IMR-90 (cell line): Measurements from ENCODE around the gene STPG4.

ENCODE experiments used
- BHLHE40 ChIP-seq: fragments of 150-350 bp; IDR thresholded peaks from 2 replicates; pipeline ENCODE4 v1.6.1; 2016; ENCODE audit warnings: mild to moderate bottlenecking, low read depth, low read length
- CEBPB ChIP-seq: IDR thresholded peaks from 2 replicates; pipeline ENCODE4 v1.6.1; 2012; ENCODE audit warnings: low read depth, low read length, improper control_type of control experiment
- CHD1 ChIP-seq: IDR thresholded peaks from 2 replicates; pipeline ENCODE4 v1.6.1; 2012; ENCODE audit warnings: low read depth, low read length, improper control_type of control experiment
- FOS ChIP-seq: fragments of 150-350 bp; IDR thresholded peaks from 2 replicates; pipeline ENCODE4 v1.6.1; 2016; ENCODE audit warnings: low read depth, low read length
- MAFK ChIP-seq: IDR thresholded peaks from 2 replicates; pipeline ENCODE4 v1.6.1; 2012; ENCODE audit warnings: low read depth, low read length, improper control_type of control experiment
- MAZ ChIP-seq: IDR thresholded peaks from 2 replicates; pipeline ENCODE4 v1.6.1; 2012; ENCODE audit warnings: low read depth, mild to moderate bottlenecking, low read length, improper control_type of control experiment, moderate library complexity, borderline replicate concordance
- MXI1 ChIP-seq: IDR thresholded peaks from 2 replicates; pipeline ENCODE4 v1.6.1; 2012; ENCODE audit warnings: low read depth, mild to moderate bottlenecking, low read length, moderate library complexity, borderline replicate concordance
- NFE2L2 ChIP-seq: fragments of 150-350 bp; IDR thresholded peaks from 2 replicates; pipeline ENCODE4 v1.6.1; 2016; ENCODE audit warnings: low read depth, mild to moderate bottlenecking, low read length
- POLR2A ChIP-seq: IDR thresholded peaks from 2 replicates; pipeline ENCODE4 v1.6.1; 2012; ENCODE audit warnings: mild to moderate bottlenecking, low read depth, low read length
- RAD21 ChIP-seq: IDR thresholded peaks from 2 replicates; pipeline ENCODE4 v1.6.1; 2012; ENCODE audit warnings: low read length, improper control_type of control experiment
- SMC3 ChIP-seq: fragments of 150-350 bp; IDR thresholded peaks from 2 replicates; pipeline ENCODE4 v1.6.1; 2016; ENCODE audit warnings: low read depth, mild to moderate bottlenecking, antibody characterized with exemption, low read length, moderate library complexity
- TF ChIP-seq, protein P1 (sequence below): conservative IDR thresholded peaks from 2 replicates; pipeline ENCODE4 v1.5.1; 2012; ENCODE audit warnings: mild to moderate bottlenecking, low read depth, low read length, improper control_type of control experiment
- TF ChIP-seq, protein P2 (sequence below): fragments of 150-350 bp; IDR thresholded peaks from 2 replicates; pipeline ENCODE4 v1.6.1; 2017; ENCODE audit warnings: mild to moderate bottlenecking, antibody characterized with exemption, low read length, low read depth

DNA sequence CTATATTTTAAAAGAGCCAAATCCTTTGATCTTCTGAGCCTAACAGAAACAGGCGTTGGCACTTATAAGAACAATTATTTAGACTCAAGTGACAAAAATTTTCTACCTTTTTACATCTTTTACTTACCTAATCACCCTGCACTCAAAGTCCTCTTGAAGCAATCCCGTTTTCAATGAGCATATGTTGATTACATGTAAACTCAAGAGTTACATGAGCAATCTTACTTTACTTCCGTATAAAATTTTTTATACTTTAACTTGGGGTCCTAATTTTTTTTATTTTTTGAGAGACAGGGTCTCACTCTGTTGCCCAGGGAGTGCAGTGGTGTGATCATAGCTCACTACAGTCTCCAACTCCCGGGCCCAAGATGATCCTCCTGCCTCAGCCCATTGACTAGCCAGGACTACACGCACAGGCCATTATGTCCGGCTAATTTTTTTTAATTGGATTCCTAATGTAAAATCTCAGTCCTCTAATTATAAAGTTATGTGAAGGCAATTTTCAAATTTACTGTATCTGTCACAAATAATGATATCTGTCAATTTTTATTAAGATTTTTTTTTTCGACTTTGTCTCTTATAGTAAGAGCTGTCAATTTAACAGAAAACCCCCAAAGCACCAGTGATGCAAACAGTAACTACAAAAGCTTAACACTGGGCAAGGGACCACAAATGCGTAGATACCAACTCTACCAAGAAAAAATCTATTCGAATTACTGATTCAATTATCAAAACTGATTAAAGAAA lies 19.1 kb upstream of the STPG4 start:
- TF ChIP-seq, protein P1, sequence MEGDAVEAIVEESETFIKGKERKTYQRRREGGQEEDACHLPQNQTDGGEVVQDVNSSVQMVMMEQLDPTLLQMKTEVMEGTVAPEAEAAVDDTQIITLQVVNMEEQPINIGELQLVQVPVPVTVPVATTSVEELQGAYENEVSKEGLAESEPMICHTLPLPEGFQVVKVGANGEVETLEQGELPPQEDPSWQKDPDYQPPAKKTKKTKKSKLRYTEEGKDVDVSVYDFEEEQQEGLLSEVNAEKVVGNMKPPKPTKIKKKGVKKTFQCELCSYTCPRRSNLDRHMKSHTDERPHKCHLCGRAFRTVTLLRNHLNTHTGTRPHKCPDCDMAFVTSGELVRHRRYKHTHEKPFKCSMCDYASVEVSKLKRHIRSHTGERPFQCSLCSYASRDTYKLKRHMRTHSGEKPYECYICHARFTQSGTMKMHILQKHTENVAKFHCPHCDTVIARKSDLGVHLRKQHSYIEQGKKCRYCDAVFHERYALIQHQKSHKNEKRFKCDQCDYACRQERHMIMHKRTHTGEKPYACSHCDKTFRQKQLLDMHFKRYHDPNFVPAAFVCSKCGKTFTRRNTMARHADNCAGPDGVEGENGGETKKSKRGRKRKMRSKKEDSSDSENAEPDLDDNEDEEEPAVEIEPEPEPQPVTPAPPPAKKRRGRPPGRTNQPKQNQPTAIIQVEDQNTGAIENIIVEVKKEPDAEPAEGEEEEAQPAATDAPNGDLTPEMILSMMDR, result no peak
- TF ChIP-seq NFE2L2 (no peak), CHD1 (no peak), MXI1 (no peak), POLR2A (no peak), MAFK (no peak), MAZ (no peak), RAD21 (no peak), CEBPB (no peak), SMC3 (peak; percentile 10; the same call in 1 of the 2 replicates), FOS (no peak), BHLHE40 (no peak)
- TF ChIP-seq, protein P2, sequence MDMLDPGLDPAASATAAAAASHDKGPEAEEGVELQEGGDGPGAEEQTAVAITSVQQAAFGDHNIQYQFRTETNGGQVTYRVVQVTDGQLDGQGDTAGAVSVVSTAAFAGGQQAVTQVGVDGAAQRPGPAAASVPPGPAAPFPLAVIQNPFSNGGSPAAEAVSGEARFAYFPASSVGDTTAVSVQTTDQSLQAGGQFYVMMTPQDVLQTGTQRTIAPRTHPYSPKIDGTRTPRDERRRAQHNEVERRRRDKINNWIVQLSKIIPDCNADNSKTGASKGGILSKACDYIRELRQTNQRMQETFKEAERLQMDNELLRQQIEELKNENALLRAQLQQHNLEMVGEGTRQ, result no peak
